Measurements from ENCODE around the gene AS3MT.
"Not testable (repeated sequence)": the region's sequence is repeated elsewhere in the genome, so short reads cannot be mapped to it uniquely, and the experiment has no call there.

The AS3MT gene

GRCh38 chr10:102869258-102870198 lies at the start of gene AS3MT:
Gene AS3MT (plus strand): TSS chr10:102869470. CDS start chr10:102869593, 123 bp downstream.
- DNase-seq, result no peak

GRCh38 chr10:102820008-102820407 lies 49.3 kb upstream of the AS3MT start:
- DNase-seq, result not testable (repeated sequence)

- DNase-seq, result no peak
Measured at GRCh38 chr10:102822222-102822621, 47.0 kb upstream of the AS3MT start.

GRCh38 chr10:102824664-102825063 lies 44.6 kb upstream of the AS3MT start:
- DNase-seq, result no peak

GRCh38 chr10:102826148-102826796 lies 43.0 kb upstream of the AS3MT start:
- no peak for DNase-seq

- DNase-seq, result no peak
Measured at GRCh38 chr10:102827597-102827975, 41.7 kb upstream of the AS3MT start.

GRCh38 chr10:102831322-102832071 lies 37.8 kb upstream of the AS3MT start:
- no peak for DNase-seq

- no peak for DNase-seq
Measured at GRCh38 chr10:102832248-102832647, 37.0 kb upstream of the AS3MT start.

- DNase-seq, result no peak
Measured at GRCh38 chr10:102832987-102833386, 36.3 kb upstream of the AS3MT start.

GRCh38 chr10:102834143-102834542 lies 35.1 kb upstream of the AS3MT start:
- DNase-seq, result no peak

- peak; percentile 75 for DNase-seq
Measured at GRCh38 chr10:102835007-102835482, 34.2 kb upstream of the AS3MT start.

GRCh38 chr10:102837230-102837721 lies 32.0 kb upstream of the AS3MT start, which contains the start of gene CYP17A1:
Gene CYP17A1 (minus strand): TSS chr10:102837413. CDS start chr10:102837361, 52 bp downstream.
- no peak for DNase-seq

GRCh38 chr10:102838276-102838927 lies 30.9 kb upstream of the AS3MT start:
- DNase-seq, result not testable (repeated sequence)

- no peak for DNase-seq
Measured at GRCh38 chr10:102841827-102842345, 27.4 kb upstream of the AS3MT start.

GRCh38 chr10:102843139-102843538 lies 26.1 kb upstream of the AS3MT start:
- not testable (repeated sequence) for DNase-seq

- DNase-seq, result not testable (repeated sequence)
Measured at GRCh38 chr10:102844190-102844776, 25.0 kb upstream of the AS3MT start.

- DNase-seq, result no peak
Measured at GRCh38 chr10:102845352-102845902, 23.8 kb upstream of the AS3MT start.

GRCh38 chr10:102850025-102850518 lies 19.2 kb upstream of the AS3MT start:
- DNase-seq, result no peak

- DNase-seq, result not testable (repeated sequence)
Measured at GRCh38 chr10:102853237-102853636, 16.0 kb upstream of the AS3MT start.

- not testable (repeated sequence) for DNase-seq
Measured at GRCh38 chr10:102855731-102856436, 13.4 kb upstream of the AS3MT start.

Data from activated CD4-positive, CD25-positive, alpha-beta regulatory T cell treated with anti-CD3 and anti-CD28 coated beads, Interleukin-2, amount 50 U/mL, for 72 hours (primary cell).